HCEC 1CT (cell line): ENCODE results near the gene RXRA.
A peak's percentile ranks its signal among the peaks of the same experiment; 100 is the strongest.

Experiments used
- DNase-seq: peaks from one replicate; pipeline ENCODE4 v3.0.0-alpha.2; 2017

RXRA gene

DNA sequence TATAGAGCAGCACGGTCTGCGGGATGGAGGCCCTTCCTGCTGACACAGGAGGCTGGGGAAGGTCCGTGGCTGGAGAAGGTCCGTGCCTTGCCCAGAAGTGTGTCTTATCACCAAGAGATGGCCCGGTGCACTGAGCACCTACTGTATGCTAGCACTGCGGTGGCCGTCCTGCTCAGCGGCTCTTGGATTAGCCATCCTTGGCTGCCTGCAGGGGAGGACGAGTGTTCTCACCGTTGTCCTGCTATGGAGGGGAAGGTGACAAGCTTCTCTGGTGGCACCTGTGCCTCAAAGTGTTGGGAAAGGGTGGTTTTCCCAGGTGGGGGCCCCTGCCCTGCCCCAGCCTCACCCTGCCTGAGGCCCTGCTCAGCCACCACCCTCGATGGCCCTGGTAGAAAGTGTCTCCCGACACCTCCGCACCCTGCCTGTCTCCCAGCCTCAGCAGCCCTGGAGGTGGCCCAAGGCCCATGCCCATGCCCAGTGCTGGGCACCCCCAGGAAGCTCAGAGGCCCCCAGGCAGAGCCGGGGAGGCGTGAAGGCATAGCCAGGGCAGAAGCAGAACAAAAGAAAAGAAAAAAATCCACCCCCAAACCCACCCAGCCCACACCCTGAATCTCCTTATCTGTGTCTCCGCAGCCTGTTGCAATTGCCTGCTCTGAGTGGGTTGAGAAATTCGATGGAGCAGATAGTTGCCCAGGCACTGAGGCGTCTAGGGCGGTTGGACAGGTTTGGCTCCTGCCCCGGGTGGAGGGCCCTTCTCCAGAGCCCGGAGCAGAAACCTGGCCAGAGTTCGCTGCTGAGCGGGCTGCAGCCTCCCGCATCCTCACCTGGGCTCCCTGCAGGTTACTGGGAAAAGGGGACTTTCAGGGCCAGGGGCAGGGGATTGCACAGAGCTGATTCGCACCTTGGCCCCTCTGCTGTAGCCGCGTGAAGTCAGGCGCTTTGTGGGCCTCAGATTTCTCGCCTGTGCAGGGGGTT is 30.5 kb downstream of the RXRA start:
- DNase-seq, result no peak

GRCh38 chr9:134357631-134358025 is 31.4 kb downstream of the RXRA start:
- DNase-seq, result no peak

DNA sequence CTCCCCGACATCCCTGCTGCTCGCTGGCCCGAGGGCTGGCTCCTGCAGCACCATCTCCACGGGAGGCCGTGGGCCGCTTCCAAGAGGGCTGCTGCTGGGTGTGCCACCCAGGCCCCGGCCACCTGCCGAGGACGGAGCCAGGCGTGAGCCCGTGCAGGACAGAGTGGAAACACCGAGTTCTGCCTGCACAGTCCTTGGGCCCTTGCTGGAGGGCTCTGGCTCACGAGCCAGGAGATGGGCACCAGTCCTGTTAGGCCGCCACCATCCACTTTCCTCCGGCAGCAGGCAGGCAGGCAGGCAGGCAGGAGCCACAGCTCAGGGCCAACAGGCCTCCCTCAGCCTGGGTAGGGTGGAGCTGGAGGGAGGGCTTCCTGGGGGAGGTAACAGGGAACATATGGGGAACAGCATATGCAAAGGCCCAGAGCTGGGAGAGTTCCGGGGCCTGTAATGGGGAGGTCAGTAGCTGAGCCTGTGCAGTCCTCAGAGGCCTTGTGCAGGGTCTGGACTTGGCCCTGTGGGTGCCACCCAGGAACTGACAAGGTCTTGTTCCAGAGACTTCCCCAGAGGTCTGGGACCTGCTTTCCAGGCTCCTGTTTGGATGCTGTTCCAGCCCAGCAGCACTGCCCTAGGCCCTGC is 31.9 kb downstream of the RXRA start:
- no peak for DNase-seq

- DNase-seq, result no peak
Measured at GRCh38 chr9:134358662-134359319, 32.5 kb downstream of the RXRA start.

DNA sequence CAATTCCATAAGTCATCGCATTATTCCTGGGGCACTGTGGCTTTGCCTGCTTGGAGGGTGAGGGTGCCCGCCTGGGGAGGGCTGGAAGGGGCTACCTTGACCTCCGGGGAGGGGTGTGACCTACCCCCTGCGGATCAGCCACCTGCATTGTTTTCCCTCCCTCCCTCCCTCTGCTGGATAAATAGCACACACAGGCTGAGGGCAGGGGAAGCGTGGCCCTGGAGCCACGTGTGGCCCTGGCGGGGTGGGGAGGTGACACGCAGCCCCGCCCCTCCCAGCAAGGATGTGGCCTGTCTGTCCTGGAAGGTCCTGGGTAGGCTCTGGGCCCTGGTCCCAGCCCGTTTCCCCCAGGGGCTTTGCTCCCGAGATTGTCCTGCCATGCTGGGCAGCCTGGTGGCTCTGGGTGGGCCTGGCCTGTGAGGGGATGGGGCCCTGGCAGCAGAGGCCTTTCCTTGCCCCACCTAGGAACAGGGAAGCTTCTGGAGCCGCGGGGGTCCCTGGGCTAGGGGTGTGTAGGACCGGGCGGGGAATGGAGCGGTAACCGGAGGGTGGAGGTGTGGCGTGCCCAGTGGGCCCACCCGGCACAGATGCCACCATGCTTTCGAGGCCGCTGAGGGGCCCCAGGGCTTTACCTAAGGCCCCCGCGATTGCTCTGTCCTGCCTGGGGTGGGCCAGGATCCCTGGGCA is 33.4 kb downstream of the RXRA start:
- DNase-seq, result no peak

DNA sequence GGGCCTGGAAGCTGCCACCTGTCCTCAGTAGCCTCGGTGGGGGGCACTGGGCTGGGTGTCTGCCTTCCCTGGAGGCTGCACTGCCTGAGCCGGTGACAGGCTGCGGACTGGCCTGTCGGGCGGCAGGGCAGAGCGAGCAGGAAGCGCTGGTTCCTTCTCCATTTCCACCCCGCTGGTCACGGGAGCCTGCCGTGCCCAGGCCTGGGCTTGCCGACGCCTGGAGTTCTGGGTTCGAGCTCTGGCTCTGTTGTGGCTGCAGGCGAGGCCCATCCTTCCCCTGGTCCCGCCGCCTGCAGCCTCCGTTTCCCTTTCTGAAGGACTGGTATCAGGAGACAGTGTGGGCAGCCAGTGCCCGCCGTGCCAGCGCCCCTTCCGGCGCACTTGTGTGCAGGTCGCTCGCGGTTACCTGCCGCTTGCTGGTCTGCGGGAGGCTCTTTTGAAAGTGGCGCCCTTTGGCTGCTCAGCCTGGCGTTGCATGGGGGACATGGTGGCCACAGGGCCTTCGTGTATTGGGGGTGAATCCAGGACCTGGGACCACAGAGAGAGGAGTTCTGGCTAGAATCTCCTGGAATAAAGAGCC is 34.0 kb downstream of the RXRA start:
- no peak for DNase-seq

DNA sequence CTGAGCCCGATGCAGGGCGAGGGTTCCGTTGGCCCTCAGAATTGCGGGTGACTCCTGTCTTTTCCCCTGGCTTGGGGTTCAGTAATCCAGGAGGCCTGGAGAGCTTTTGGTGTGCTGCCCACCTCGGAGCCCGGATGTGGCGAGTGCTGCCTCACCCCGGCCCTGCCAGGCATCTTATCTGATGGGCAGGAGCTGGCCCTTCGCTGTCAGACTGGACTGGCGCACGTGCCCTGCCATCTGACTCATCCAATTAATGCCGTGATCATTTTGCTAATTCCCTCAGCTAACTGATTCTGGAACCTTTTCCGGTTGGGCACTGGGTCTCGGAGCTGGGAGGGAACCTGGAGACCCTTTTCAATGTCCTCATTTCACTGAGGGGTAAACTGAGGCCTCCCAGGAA is 34.6 kb downstream of the RXRA start:
- no peak for DNase-seq

DNA sequence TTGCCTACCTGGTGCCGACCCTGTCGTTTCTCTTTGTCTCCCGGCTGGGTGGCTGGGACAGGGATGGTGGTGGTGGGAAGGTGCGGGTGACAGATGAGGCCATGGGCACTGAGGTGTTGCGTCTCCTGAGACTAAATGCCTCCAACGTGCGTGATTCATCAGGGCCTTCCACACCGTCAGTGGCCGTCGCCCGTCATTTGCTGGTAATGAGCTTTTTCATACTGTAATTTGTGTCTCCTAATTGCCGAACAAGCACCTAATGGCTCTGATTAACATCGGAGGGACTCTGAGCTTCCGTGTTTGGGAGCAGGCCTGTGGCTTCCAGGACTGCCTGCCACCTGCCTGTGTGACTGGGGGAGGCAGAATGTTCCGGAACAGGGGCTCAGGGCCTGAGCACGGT is 35.2 kb downstream of the RXRA start:
- no peak for DNase-seq

DNA sequence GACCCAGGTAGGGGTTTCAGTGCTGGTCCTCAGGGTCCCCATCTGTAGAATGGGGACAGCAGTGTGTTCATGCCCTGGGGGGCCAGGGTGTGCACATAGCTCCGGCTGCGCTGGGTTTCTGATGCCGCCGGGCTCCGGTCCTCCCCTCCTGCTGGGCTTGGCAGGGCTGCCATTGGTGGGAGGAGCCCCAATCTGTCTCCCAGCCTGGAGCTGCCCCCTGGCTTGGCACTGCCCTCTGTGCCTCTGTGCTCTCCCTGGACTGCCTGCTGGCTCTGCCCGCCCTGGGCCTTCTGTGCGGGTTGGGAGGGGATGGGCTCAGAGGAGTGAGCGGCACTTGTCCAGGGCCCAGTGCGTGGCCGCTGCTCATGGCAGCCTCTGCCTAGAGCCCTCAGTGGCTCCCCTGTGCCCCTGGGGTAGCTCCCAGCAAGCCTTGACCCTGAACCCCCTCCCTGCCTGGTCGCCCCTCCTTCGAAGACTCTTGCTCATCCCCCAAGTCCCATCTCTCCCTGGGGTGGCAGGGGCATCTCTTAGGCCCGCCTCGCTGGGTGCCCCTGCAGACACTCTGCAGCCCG is 35.7 kb downstream of the RXRA start:
- DNase-seq, result no peak

DNA sequence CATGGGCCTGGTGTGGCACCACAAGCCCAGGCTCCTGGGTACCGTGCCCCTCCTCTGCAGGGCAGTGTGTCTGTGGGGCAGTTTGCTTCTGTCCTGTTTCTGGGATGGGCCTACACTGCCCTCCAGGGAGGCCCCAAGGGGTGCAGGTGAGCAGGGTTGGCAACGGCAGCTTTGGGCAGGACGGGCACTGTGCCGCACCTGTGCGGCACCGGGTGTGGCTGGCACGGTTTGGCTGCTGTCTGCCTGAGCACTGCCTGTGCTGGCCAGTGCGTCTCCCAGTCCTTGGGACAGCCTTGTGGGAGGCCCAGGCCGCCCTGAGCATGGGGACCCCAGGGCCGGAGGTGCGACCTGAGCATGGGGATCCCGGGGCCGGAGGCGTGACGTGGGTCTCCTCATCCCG is 37.2 kb downstream of the RXRA start:
- DNase-seq, result no peak

DNA sequence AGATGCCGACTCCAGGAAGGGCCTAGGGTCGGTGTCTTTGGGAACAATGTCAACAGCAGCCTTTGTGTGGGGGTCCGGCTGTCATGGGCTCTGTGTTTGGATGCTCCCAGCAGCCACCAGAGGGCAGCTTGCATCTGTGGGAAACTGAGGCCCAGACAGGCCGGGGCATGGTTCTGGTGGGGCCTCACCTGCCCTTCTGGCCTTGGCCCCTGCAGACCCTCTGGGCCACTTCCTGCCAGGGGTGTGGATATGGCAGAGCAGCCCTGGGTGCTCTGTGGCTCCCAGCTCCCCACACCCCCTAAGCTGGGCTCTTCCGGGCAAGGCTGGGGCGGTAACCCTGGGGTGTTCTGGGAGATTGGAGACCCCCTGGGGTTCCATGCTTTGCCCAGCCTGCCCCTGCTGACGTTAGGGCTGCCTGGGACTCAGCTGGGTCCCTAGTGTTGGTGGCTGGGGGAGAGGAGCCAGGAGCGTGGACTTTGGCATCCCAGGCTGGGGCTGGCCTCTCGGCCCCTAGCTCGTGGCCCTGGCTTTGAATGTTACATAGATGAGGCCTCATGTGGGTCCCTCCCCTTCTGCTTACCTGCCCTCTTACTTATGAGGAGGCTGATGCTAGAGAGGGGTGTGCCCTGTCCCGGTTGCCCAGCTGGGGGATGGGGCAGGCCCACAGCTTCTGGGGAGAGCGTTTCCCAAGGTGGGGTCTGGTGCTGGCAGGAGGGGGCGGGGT is 38.3 kb downstream of the RXRA start:
- DNase-seq, result no peak

DNA sequence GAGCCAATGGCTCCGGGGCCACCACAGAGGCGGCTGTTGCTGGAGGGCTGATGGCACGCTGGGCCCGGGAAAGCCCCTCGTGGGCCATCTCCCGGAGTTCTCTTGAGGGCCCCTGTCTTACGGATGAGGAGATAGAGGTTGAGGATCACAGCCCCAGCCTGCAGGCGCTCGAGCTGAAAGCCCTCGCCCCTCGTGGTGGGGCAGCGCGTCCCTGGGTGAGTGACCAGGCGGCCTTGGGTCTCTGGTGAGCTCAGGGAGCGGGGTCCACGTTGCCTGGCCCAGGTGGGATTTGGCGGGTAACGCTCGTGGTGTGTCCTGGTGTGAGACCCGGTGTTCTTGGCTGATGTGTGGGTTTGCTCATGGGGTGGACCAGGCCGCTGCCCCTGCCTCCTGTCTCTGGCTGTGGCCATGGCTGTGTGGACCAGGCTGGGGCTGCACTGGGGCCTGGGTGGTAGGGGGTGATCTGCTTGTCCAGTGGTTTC is 38.9 kb downstream of the RXRA start:
- DNase-seq, result no peak

DNA sequence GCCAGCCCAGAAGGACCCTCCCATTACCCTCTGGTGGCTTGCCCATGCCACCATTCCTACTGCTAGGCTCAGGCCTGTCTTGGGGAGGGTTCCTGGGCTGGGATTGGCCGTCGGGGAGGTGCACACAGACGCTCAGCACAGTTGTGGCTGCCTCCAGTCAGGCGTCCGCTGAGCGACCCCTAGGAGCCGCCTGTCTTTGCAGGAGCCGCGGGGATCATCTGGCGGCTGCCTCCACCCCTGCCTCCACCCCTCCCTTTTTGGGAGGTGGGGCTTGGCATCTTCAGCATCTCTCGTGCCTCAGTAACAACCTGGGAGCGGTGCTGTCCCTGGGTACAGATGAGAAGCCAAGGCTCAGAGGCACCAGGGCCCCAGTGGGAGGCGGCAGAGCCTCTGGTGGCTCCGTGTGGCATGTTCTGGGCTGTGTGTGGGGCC is 39.6 kb downstream of the RXRA start:
- no peak for DNase-seq

DNA sequence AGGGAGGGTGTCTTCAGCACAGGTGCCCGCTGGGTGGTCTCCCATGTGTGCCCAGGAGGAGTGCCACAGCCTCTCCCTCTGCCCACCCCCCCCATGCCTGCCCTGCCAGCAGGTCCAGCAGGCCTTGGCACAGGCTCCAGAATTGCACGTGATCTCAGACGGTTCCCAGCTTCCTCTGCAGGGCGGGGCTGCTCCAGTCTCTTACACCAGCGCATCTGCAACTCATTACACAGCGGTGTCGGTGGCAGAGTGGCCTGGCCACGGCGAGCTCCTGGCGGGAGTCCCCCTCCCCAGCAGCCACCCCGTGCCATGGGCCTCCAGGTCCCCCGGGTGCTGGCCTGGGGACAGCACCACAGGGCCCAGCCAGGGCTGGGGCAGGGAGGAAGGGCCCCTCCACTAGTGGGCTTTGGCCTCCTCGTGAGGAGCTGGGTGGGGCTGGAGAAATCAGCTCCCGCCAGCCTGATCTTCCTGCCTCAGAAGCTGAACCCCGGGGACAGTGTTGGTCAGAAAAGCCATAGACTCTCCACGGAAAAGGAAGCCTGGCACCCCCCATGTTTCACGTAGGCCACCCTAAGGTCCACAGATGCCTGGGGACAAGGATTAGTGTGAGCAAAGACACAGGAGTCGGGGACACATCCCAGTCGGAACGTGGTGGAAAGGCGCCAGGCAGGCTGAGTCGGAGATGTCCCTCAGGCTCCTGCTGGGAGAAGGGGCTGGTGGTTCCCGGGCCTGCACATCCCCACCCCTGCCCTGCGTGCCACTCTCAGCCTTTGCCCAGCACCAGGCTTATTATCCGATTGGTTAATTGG is 40.2 kb downstream of the RXRA start:
- DNase-seq, result peak; percentile 49

DNA sequence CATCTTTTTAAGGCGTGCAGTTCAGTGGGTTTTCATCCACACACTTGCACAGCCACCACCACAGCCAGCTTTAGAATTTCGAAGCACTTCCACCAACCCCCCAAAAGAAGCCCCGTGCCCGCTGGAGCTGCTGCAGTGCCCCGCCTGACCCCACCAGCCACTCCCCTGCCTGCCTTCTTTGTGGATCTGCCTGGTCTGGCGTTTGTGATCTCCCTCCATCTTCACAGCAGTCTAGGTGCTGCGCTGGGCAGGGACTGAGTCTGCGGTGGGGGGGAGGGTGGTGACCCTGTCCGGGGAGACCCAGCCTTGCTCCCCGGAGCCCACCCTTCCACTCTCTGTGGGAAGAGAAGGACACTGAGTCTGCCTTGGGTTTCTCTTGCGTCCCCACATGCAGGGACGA is 40.8 kb downstream of the RXRA start:
- no peak for DNase-seq

DNA sequence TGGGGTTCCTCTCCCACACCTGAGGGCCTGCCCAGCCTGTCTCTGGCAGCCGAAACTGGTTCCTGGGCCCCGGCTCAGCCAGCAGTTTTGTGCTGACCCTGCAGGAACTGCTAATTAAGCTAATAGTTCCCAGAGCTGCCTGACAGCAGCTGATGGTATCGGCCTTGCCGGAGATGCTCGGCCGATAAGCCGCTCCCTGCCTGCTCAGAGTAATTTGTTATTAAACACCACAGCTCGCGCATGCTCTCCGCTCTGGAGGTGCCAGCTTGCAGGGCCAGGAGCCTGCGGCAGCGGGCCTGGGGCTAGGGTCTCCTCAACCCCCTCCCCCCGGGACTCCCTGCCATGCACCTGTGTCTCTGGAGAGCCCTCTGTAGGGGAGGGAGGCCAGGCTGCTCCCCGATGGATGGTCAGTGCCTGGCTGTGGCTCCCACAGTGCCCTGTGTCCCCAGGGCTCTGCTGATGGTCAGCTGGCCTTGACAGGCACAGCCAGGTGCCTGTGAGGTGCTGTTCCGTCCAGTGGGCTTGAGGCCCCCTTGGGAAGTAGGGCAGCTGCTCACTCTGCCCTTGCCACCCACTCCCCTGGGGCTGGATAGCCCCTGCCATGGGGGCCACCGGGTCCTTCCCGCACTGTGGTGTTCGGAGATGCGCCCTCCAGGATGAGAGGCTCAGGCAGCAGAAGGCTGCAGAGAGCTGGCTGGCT is 41.7 kb downstream of the RXRA start:
- no peak for DNase-seq

- DNase-seq, result no peak
Measured at GRCh38 chr9:134368571-134368970, 42.3 kb downstream of the RXRA start.

DNA sequence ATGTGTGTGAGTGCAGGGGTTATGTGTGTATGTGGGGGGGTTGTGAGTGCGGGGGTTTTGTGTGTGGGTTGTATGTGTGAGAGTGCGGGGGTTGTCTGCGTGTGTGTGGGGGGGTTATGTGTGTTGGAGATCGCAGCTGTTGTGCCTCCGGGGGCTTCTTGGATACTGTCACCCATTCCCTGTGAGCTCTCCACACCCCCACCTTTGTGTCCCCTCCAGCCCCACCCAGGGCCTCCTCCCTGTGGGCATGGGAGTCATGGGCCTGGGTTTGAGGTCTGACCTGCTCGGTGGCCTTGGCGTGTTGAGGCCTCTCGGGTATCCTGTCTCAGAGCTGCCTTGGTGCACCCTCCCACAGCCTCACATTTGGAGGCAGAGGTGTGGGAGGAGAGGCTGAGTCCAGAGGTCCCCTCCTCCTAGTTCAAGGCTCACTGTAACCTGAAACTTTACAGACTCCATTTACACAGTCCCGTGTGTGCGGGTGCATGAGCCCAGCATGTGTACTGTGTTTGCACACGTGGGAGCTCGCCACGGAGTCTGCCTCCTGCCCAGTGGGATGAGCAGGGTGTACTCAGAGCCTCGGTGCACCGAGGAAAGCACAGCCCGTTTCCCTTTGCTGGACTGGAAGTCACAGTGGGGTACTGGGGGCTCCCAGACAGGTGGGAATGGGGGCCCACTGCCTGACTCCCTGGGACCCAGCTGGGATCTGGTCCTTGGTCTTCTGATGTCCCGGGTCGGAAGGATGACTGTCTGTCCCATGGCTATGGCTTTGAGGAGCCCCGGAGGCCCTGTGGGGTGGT is 43.4 kb downstream of the RXRA start:
- no peak for DNase-seq

DNA sequence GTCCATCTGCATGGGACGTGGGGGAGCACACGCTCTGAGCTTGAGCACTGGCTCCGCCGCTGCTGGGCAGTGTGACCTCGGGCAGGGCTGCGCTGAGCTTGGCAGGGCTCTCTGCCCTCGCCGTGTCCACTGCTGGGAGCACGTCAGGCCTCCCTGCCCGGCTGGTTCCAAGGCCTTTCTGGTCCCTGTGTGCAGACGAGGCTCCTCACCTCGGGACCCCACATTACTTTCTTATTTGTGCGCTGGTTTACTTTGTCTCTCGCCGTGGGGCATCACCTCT is 43.9 kb downstream of the RXRA start:
- no peak for DNase-seq
